ENCODE measurements around the gene ZNRF3. TPM values are rescaled to one million over a fixed set of nuclear protein-coding genes. Genes with fewer than 3 reads are reported as not detected.

Gene ZNRF3
- polyA plus RNA-seq, 3 donors = 0.13 TPM; not detected in 2

GRCh38 chr22:28949788-28950187 is 66.4 kb downstream of the ZNRF3 start:
- H3K27me3 ChIP-seq (ENCODE audit: control insufficient read depth in 2 of 2, insufficient read depth in 2 of 2, low read length in 2 of 2) = peaks cover 4 to 12% of the 10 kb centered on the region in 2 donors
- H3K4me1 ChIP-seq (ENCODE audit: control insufficient read depth in 1 of 2, insufficient read depth in 2 of 2, low read length in 2 of 2) = no peaks in the 10 kb centered on the region
- WGBS (ENCODE audit: insufficient coverage) = 90% methylated on average over 2 of the region's 5 CpGs

GRCh38 chr22:28950617-28951411 is 67.4 kb downstream of the ZNRF3 start:
- Histone ChIP-seq H3K4me3 (replicated peaks in 1 of 3; ENCODE audit: low read depth in 2 of 3, low read length in 3 of 3) (no peak overlapping the region), H3K9ac (ENCODE audit: insufficient read depth, low read length, poor library complexity, severe bottlenecking) (no peak overlapping the region), H3K4me2 (replicated peaks; ENCODE audit: extremely low read depth, low read length, poor library complexity, severe bottlenecking) (no peak overlapping the region), H3K27me3 (ENCODE audit: control insufficient read depth in 2 of 2, insufficient read depth in 2 of 2, low read length in 2 of 2) (peaks cover 4 to 12% of the 10 kb centered on the region in 2 donors), H3K4me1 (ENCODE audit: control insufficient read depth in 1 of 2, insufficient read depth in 2 of 2, low read length in 2 of 2) (peaks cover 2 to 4% of the 10 kb centered on the region in 2 donors), H2AFZ (ENCODE audit: insufficient read depth, low read depth, low read length, poor library complexity, severe bottlenecking) (no peak overlapping the region), H3K36me3 (replicated peaks in 1 of 2; ENCODE audit: control insufficient read depth in 1 of 2, insufficient read depth in 2 of 2, low read length in 2 of 2) (no peaks in the 10 kb centered on the region), H3K9me3 (replicated peaks in 1 of 2; ENCODE audit: control insufficient read depth in 1 of 2, insufficient read depth in 1 of 2, low read length in 2 of 2) (peaks cover 0 to 7% of the 10 kb centered on the region in 2 donors), H3K79me2 (ENCODE audit: insufficient read depth, low read length) (no peaks in the 10 kb centered on the region), H4K20me1 (ENCODE audit: insufficient read depth, low read length) (no peaks in the 10 kb centered on the region), H3K27ac (ENCODE audit: low read depth in 1 of 2, low read length in 2 of 2) (no peak overlapping the region)
- H3K36me3 Mint-ChIP-seq = no peaks in the 10 kb centered on the region
- WGBS (ENCODE audit: insufficient coverage) = 100% methylated on average over 2 of the region's 7 CpGs
- intact Hi-C loops (cut with micrococcal nuclease) = no loop called here
- TF ChIP-seq CTCF (IDR thresholded peaks at IDR 0.05) = no peak
- peaks cover 12% of the 10 kb centered on the region for H3K4me1 Mint-ChIP-seq
- peak overlapping the region in 1 of 7 donors; percentile 43 for H3K27ac Mint-ChIP-seq
- DNase-seq = no peak
- peaks cover 14 to 40% (median 20%) of the 10 kb centered on the region in 3 donors for H3K27me3 Mint-ChIP-seq (ENCODE audit: low read depth in 3 of 3)
- H3K4me3 Mint-ChIP-seq = no peak overlapping the region
- peaks cover 6 to 17% (median 13%) of the 10 kb centered on the region in 7 donors for H3K9me3 Mint-ChIP-seq

More at GRCh38 chr22:28949788-28950187, 66.4 kb downstream of the ZNRF3 start:
- Histone ChIP-seq H3K36me3 (replicated peaks in 1 of 2; ENCODE audit: control insufficient read depth in 1 of 2, insufficient read depth in 2 of 2, low read length in 2 of 2) (no peaks in the 10 kb centered on the region), H4K20me1 (ENCODE audit: insufficient read depth, low read length) (no peaks in the 10 kb centered on the region), H3K4me2 (replicated peaks; ENCODE audit: extremely low read depth, low read length, poor library complexity, severe bottlenecking) (no peak overlapping the region), H3K27ac (ENCODE audit: low read depth in 1 of 2, low read length in 2 of 2) (no peak overlapping the region), H3K9me3 (replicated peaks in 1 of 2; ENCODE audit: control insufficient read depth in 1 of 2, insufficient read depth in 1 of 2, low read length in 2 of 2) (peaks cover 0 to 7% of the 10 kb centered on the region in 2 donors), H3K4me3 (replicated peaks in 1 of 3; ENCODE audit: low read depth in 2 of 3, low read length in 3 of 3) (no peak overlapping the region), H2AFZ (ENCODE audit: insufficient read depth, low read depth, low read length, poor library complexity, severe bottlenecking) (no peak overlapping the region), H3K79me2 (ENCODE audit: insufficient read depth, low read length) (no peaks in the 10 kb centered on the region), H3K9ac (ENCODE audit: insufficient read depth, low read length, poor library complexity, severe bottlenecking) (no peak overlapping the region)
- intact Hi-C loops (cut with micrococcal nuclease) = no loop called here
- H3K4me1 Mint-ChIP-seq = peaks cover 7% of the 10 kb centered on the region
- H3K27ac Mint-ChIP-seq = no peak overlapping the region
- peaks cover 6 to 17% (median 14%) of the 10 kb centered on the region in 7 donors for H3K9me3 Mint-ChIP-seq
- no peak for TF ChIP-seq CTCF (IDR thresholded peaks at IDR 0.05)
- no peaks in the 10 kb centered on the region for H3K36me3 Mint-ChIP-seq
- DNase-seq = no peak
- no peak overlapping the region for H3K4me3 Mint-ChIP-seq
- peaks cover 12 to 35% (median 20%) of the 10 kb centered on the region in 3 donors for H3K27me3 Mint-ChIP-seq (ENCODE audit: low read depth in 3 of 3)
